ENCODE measurements around the gene MRPL34.

DNA sequence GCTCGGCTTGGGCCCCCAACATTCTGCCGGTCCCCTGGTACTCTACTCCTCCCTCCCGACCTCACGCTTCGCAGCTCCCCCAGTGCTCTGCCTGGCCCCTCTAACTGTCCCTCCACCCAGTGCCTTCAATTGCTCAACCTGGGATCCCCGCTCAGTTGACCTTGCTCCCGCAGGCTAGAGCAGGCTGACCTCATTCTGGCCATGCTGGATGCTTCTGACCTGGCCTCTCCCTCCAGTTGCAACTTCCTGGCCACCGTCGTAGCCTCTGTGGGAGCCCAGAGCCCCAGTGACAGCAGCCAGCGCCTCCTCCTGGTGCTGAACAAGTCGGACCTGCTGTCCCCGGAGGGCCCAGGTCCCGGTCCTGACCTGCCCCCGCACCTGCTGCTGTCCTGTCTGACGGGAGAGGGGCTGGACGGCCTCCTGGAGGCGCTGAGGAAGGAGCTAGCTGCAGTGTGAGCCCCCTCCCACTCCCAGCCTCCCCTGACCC lies 35.2 kb downstream of the MRPL34 start:
- TF ChIP-seq CTCF (IDR thresholded peaks at IDR 0.05) (no peak), POLR2A (IDR thresholded peaks at IDR 0.05) (no peak)

Measured in esophagus squamous epithelium (tissue), 4 donors.